ENCODE measurements around the gene ACTG2.

The ACTG2 gene

DNA sequence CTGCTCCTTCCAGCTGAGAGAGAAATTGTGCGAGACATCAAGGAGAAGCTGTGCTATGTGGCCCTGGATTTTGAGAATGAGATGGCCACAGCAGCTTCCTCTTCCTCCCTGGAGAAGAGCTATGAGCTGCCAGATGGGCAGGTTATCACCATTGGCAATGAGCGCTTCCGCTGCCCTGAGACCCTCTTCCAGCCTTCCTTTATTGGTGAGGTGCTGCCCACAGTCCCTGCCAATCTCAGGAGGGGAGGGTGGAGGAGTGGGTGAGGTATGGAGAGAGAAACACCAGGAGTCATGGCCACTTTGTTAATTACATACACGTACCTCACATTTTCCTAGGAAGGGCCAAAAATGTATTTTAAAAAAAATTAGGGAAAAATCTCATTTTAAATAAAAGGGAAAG, 21.9 kb downstream of the ACTG2 start:
- no peak for DNase-seq (ENCODE audit: low spot score)

DNA sequence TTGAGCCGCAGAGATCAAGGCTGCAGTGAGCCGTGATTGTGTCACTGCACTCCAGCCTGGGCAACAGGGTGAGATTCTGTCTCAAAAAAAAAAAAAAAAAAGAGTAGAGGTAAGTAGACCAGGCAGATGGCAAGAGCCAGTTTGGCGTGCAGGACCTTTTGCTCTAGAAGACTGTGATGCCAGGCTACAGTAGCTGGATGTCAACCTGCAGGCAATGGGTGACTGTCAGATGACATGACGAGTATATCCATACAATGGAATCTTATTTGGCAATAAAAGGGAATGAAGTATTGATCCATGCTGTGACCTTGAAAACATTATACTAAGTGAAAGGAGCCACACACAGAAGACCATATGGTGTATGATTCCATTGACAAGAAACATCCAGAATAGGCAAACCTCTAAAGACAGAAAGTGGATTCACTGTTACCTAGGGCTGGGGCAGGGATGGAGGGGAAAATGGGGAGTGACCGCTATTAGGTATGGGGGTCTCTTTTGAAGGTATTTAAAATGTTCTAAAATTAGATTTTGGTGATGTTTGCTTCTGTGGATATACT, 22.7 kb downstream of the ACTG2 start:
- no peak for DNase-seq (ENCODE audit: low spot score)

- no peak for DNase-seq (ENCODE audit: low spot score)
Measured at GRCh38 chr2:73916666-73917065, 23.9 kb downstream of the ACTG2 start.

DNA sequence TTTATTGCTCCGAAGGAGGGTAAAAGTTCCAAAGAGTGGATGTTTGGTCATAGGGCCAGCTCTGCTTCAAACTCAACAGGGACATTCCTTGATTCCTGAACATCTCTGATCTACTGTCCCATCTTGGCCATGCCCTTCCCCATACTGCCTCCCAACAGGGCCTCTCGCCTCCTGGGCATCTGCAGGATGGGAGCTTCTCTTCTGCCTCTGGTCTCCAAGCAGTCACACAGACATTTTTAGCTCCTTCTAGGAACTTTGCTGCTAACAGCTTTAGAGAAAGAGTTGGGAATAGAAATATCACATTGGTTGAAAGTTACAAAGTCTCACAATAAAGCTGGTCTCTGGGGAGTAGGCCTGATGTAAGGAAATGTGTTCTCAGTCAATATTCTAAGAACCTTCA, 24.5 kb downstream of the ACTG2 start:
- DNase-seq (ENCODE audit: low spot score), result no peak

- no peak for DNase-seq (ENCODE audit: low spot score)
Measured at GRCh38 chr2:73917696-73918207, 24.9 kb downstream of the ACTG2 start.

DNA sequence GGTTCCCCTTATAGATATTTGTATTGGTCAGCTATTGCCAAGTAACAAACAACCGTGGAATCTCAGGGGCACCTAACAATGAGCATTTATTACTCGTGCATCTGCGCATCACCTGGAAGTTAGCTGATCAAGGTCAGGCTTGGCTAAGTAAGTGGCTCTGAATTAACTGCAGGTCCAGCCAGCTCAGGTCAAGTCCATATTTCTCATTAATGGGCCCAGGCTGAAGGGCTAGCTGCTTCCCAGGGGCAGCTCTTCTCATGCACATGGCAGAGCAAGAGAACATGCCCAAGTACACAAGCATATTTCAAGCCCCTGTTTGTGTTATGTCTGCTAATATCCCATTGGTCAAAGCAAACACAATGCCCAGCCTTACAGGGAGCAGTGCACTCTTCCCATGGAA, 26.0 kb downstream of the ACTG2 start:
- no peak for DNase-seq (ENCODE audit: low spot score)

GRCh38 chr2:73919596-73920228, 26.9 kb downstream of the ACTG2 start:
- no peak for DNase-seq (ENCODE audit: low spot score)

DNA sequence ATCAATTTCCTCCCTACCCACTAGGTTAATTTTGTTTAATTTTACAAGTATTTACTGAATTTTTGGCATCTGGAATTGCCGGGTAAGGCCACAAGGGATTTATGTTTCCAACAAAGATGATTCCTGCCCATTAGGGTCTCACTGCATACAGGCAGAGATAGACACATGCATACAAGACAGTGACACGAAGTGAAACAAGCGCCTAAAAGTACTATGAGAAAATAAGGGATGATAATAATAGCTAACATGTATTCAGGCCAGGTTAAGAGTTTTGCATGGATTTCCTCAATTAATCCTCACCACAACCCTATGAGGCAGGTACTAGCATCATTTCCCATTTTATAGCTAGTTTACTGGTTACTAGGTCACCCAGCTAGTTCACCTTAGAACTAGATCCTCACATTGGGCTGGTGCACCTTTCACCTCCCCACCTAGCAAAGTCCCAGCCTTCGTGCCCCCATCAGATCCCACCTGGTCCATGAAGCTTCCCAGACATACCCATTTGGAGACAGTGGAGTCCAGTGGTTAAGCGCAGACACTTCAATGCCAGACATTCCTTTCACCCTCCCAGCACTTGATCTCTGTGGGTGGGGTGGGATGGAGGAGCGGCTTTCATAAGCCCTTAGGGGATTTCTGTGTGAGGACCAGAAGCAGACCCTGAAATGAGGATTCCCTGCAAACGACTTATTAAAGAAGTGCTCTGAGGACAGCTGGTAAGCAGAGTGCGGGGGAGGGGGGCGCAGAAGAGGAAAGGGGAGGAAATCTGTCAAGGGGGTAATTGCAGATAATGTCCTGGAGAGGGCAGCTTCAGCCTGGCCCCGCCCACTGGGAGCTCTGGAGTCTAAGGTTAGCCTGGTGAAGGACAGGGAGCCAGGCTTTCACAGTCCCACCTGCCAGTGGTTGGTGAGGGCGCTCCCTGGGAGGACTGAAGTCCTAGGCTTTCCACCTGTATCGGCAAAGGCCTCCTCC, 28.1 kb downstream of the ACTG2 start:
- DNase-seq (ENCODE audit: low spot score), result no peak

- no peak for DNase-seq (ENCODE audit: low spot score)
Measured at GRCh38 chr2:73921581-73921980, 28.8 kb downstream of the ACTG2 start.

GRCh38 chr2:73922681-73923080, 29.9 kb downstream of the ACTG2 start:
- DNase-seq (ENCODE audit: low spot score), result no peak

DNA sequence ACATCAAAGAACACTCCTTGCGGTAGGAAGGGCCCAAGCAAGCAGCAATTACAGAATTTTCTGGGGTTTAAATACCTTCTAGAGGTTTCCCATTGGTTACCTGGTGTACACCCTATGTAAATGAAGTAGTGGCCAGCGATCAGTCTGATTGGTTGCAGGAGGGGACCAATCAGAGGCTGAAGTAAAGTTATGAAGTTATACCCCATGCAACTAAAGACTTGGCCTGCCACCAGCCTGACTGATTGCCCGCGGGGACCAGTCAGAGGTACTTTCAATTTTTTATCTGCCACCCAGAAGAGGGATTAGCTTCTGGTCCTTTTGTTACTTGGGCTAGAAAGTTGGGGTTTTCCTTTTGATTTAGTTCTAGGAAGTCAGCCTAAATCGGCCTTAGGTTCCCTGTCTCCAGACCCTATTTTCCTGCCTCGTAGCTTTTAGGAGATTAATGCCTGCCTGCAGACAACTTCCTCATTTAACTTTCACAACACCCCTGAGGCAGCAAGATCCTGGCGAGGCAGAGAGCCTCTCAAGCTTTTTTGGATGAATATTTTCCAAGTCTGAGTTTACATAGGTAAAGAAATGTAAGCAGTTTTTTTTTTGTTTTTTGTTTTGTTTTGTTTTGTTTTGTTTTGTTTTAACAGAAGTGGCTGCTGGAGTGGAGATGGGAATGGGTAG, 32.4 kb downstream of the ACTG2 start:
- no peak for DNase-seq (ENCODE audit: low spot score)

GRCh38 chr2:73925853-73926492, 33.2 kb downstream of the ACTG2 start:
- DNase-seq (ENCODE audit: low spot score), result no peak

DNA sequence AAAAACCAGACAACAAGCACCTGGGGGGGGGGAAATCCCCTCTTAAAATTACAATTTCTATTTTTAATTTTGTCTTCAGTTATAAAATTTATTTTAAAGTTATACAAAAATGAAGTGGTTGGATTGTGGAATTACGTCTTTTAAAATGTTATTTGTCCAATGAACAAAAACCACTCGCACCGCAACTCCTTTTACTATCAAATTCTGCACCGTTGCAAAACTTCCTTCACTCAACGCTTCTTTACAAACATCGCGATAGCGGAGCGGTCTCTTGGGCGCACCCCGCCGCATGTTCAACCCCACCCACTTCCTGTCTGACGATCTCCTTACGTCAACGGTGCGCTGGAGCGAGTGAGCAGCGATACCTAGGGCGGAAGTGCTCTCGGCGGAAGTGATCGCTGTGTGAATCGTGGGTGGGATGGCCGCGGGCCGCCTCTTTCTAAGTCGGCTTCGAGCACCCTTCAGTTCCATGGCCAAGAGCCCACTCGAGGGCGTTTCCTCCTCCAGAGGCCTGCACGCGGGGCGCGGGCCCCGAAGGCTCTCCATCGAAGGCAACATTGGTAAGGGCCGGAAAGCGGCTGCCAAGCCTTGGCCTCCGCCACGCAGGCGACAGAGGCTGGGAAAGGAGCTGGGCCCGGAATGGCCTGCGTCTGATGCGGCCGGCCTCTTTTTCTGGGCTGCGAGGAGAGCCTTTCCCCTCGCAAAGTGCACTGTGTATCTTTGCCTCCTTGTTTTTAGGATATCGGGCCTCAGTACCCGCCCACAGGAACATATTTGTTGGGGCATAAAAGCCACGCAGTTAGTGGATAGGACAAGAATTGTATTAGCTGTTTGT, 33.9 kb downstream of the ACTG2 start, which contains the start of gene DGUOK:
Gene DGUOK (plus strand): TSS at position 388 of the 835 bp plus-strand sequence. CDS start 31 bp downstream, at position 419.
- peak; percentile 78 for DNase-seq (ENCODE audit: low spot score)

- no peak for DNase-seq (ENCODE audit: low spot score)
Measured at GRCh38 chr2:73927344-73927743, 34.5 kb downstream of the ACTG2 start.

- DNase-seq (ENCODE audit: low spot score), result no peak
Measured at GRCh38 chr2:73928963-73929347, 36.1 kb downstream of the ACTG2 start.

DNA sequence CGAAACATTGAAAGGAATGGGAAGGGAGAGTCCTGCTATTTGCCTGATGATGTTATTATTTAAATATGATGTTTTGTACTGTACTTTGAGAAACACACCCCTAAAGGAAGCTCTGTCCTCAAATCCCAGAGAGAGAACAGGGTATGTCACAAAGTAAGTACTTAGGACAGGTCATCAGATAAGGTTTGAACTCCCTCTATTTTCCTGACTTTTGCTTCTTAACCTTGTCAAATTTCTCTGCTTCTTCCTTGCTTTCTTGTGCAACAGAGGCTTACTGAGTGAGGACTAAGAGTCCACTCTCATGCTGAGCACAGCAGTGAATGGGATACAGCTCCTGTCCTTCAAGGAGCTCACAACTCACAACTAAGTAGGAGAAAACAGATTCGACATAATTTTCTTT, 37.6 kb downstream of the ACTG2 start:
- no peak for DNase-seq (ENCODE audit: low spot score)

DNA sequence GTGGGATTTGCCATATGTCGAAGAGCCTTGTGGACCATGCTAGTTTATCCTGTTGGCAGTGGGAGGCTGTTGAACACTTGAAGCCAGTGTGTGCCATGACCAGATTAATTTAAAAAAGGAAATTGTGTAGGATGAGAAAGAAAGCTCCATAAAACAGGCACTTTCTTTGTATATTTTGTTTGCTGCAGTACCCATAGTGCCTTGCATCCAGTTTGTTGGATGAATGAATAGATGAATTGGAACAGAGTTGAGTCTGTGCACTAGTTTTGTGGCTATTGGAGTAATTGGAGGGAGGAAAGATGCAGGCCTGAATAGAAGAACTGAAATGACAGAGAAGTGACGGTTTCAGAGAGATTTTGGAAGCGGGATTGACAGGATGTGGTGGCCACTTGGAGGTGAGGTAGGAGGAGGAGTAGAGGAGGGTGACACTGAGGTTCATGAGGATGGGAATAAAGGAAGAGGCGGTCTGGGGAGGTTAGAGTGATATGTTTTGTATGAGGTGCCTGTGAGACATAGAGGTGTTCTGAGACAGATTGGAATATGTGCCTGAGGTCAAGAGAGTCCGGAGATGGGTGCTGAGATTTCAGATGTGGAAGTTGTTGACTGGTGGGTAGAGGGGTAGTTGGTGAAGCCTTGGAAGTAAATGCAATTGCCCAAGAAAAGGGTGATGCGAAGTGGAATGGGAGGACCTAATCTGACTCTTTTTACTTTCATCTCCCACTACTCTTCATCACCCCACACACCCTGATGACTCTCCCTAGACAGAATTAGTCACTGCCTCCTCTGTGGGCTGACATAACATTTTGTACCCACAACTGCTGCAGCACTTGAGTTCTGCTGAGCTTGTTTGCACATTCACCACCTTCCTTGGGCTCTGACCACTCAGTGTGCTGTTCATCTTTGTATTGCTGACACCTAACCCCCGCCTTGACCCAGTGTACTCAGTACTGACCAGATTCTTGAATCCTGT, 39.0 kb downstream of the ACTG2 start:
- no peak for DNase-seq (ENCODE audit: low spot score)

DNA sequence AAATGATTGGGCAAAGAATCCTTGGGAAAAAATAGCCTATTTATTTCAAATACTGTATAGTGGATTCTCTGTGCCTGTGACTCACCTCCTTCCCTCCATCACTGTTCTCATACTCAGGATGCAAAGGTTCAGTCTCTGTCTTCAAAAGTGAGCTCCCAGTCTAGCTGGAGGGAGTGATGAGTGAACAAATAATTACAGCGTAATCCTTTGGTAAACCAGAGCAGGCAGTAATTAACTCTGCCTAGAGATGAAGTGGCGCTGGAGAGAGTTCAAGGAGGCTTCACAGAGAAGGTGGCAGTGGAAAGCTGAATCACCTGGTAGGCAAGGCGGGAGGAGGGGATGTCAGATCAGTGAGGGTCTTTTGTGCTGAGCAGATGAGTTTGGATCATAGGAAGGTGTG, 40.4 kb downstream of the ACTG2 start:
- no peak for DNase-seq (ENCODE audit: low spot score)

DNA sequence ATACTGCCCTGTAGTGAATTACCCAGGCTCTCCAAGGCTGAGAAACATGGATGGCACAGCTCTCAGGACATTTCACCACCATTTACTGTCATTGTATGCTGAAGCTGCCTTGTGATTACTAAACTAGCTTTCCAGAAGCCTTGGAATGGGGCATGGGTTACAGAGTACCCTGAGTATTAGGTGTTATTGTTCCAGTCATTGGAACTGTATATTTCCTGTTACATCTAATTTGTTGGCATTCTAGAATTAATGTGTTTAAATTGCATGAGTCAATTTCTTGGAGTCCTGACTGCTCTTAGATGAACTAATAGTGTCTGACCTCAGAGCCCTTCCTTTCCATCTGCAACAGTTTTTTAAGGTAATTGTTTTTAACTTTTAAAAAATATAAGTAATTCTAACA, 42.8 kb downstream of the ACTG2 start:
- no peak for DNase-seq (ENCODE audit: low spot score)
